H9 (cell line): ENCODE results near the gene OPA3. TPM values are rescaled to one million over a fixed set of nuclear protein-coding genes. Genes with fewer than 3 reads are reported as not detected.

ENCODE experiments used
- DNase-seq: peaks from one replicate; pipeline ENCODE4 v3.0.0-alpha.2; 2017
- H2AFZ ChIP-seq: one replicate; pipeline ENCODE4 v1.6.1; 2013; ENCODE audit warnings: mild to moderate bottlenecking, low read length, control low read depth, moderate library complexity
- H2AK5ac ChIP-seq: 2 replicates; pipeline ENCODE4 v1.6.1; 2013; ENCODE audit warnings: low read length, control low read depth, mixed read lengths; ENCODE audit not compliant: insufficient read length
- H2BK120ac ChIP-seq: one replicate; pipeline ENCODE4 v1.6.1; 2013; ENCODE audit warnings: low read depth, mild to moderate bottlenecking, low read length, control low read depth, inconsistent platforms; ENCODE audit not compliant: poor library complexity, severe bottlenecking
- H2BK12ac ChIP-seq: 2 replicates; pipeline ENCODE4 v1.6.1; 2013; ENCODE audit warnings: low read length, control low read depth, mixed read lengths, low read depth; ENCODE audit not compliant: insufficient read length
- H2BK15ac ChIP-seq: 2 replicates; pipeline ENCODE4 v1.6.1; 2013; ENCODE audit warnings: low read depth, low read length, control low read depth
- H2BK20ac ChIP-seq: one replicate; pipeline ENCODE4 v1.6.1; 2013; ENCODE audit warnings: low read depth, mild to moderate bottlenecking, low read length, control low read depth, inconsistent platforms; ENCODE audit not compliant: poor library complexity, severe bottlenecking
- H2BK5ac ChIP-seq: 2 replicates; pipeline ENCODE4 v1.6.1; 2013; ENCODE audit warnings: low read length, control low read depth, mixed read lengths; ENCODE audit not compliant: insufficient read length
- H3K14ac ChIP-seq: 2 replicates; pipeline ENCODE4 v1.6.1; 2013; ENCODE audit warnings: low read length, control low read depth; ENCODE audit not compliant: insufficient read depth
- H3K18ac ChIP-seq: 2 replicates; pipeline ENCODE4 v1.6.1; 2013; ENCODE audit warnings: low read depth, mild to moderate bottlenecking, mixed read lengths, low read length, control low read depth; ENCODE audit not compliant: insufficient read length
- H3K23ac ChIP-seq: 2 replicates; pipeline ENCODE4 v1.6.1; 2013; ENCODE audit warnings: low read length, control low read depth, mixed read lengths, low read depth; ENCODE audit not compliant: insufficient read length
- H3K23me2 ChIP-seq: 2 replicates; pipeline ENCODE4 v1.6.1; 2013; ENCODE audit warnings: low read depth, mild to moderate bottlenecking, mixed read lengths, low read length, control low read depth; ENCODE audit not compliant: insufficient read length, poor library complexity, severe bottlenecking
- H3K27ac ChIP-seq: 2 replicates; pipeline ENCODE4 v1.5.1; 2013; ENCODE audit warnings: low read length, control low read depth, mixed read lengths, low read depth; ENCODE audit not compliant: insufficient read length
- H3K27me3 ChIP-seq: 2 replicates; pipeline ENCODE4 v1.6.1; 2013; ENCODE audit warnings: low read length, control low read depth, inconsistent platforms; ENCODE audit not compliant: insufficient read depth
- H3K4ac ChIP-seq: 2 replicates; pipeline ENCODE4 v1.6.1; 2013; ENCODE audit warnings: low read depth, mild to moderate bottlenecking, control low read depth, inconsistent platforms, low read length, moderate library complexity
- H3K4me1 ChIP-seq: 2 replicates; pipeline ENCODE4 v1.6.1; 2013; ENCODE audit warnings: low read length, control low read depth, inconsistent platforms; ENCODE audit not compliant: insufficient read depth
- H3K4me2 ChIP-seq: 2 replicates; pipeline ENCODE4 v1.6.1; 2013; ENCODE audit warnings: low read length, control low read depth, mixed read lengths; ENCODE audit not compliant: insufficient read length, insufficient read depth
- H3K56ac ChIP-seq: 2 replicates; pipeline ENCODE4 v1.6.1; 2013; ENCODE audit warnings: low read depth, mild to moderate bottlenecking, mixed read lengths, low read length, control low read depth; ENCODE audit not compliant: insufficient read length
- H3K79me1 ChIP-seq: 2 replicates; pipeline ENCODE4 v1.6.1; 2013; ENCODE audit warnings: low read depth, mild to moderate bottlenecking, moderate library complexity, low read length, control low read depth, inconsistent platforms; ENCODE audit not compliant: insufficient read depth, poor library complexity, severe bottlenecking
- H3K79me2 ChIP-seq: 2 replicates; pipeline ENCODE4 v1.6.1; 2013; ENCODE audit warnings: low read length, control low read depth, inconsistent platforms; ENCODE audit not compliant: insufficient read depth
- H3K9ac ChIP-seq: 2 replicates; pipeline ENCODE4 v1.6.1; 2013; ENCODE audit warnings: low read length, control low read depth, mixed read lengths; ENCODE audit not compliant: insufficient read length; ENCODE audit errors: extremely low read depth
- H3K9me3 ChIP-seq: one replicate; pipeline ENCODE4 v1.6.1; 2013; ENCODE audit warnings: low read depth, low read length, inconsistent platforms; ENCODE audit not compliant: control insufficient read depth
- H3T11ph ChIP-seq: one replicate; pipeline ENCODE4 v1.6.1; 2013; ENCODE audit warnings: mild to moderate bottlenecking, low read length, control low read depth, inconsistent platforms
- H4K20me1 ChIP-seq: one replicate; pipeline ENCODE4 v1.6.1; 2013; ENCODE audit not compliant: control insufficient read depth, insufficient read length, insufficient read depth
- H4K5ac ChIP-seq: 2 replicates; pipeline ENCODE4 v1.6.1; 2013; ENCODE audit warnings: low read depth, mild to moderate bottlenecking, mixed read lengths, low read length, control low read depth; ENCODE audit not compliant: insufficient read length
- H4K8ac ChIP-seq: replicated peaks from 2 replicates; pipeline ENCODE4 v1.6.1; 2013; ENCODE audit warnings: low read length, control low read depth, mixed read lengths, low read depth; ENCODE audit not compliant: insufficient read length
- H4K91ac ChIP-seq: 2 replicates; pipeline ENCODE4 v1.6.1; 2013; ENCODE audit warnings: low read depth, mild to moderate bottlenecking, moderate library complexity, mixed read lengths, low read length, control low read depth; ENCODE audit not compliant: insufficient read length
- H3K27ac Mint-ChIP-seq, 3 experiments: 2 replicates in 2 of 3; 3 replicates in 1 of 3; pipeline ENCODE4 v1.8.0; 2020 to 2021; ENCODE audit warnings: mixed read lengths in 3 of 3, mild to moderate bottlenecking in 1 of 3, moderate library complexity in 1 of 3
- H3K27me3 Mint-ChIP-seq: 2 replicates; pipeline ENCODE4 v1.8.0; 2021; ENCODE audit warnings: low read depth, mild to moderate bottlenecking, moderate library complexity, mixed read lengths
- H3K36me3 Mint-ChIP-seq, 3 experiments: 2 replicates in 2 of 3; 3 replicates in 1 of 3; pipeline ENCODE4 v1.8.0; 2020 to 2021; ENCODE audit warnings: low read depth in 3 of 3, mixed read lengths in 3 of 3; ENCODE audit not compliant: insufficient read depth in 1 of 3
- H3K4me1 Mint-ChIP-seq, 2 experiments: 2 replicates each; pipeline ENCODE4 v1.8.0; 2020; ENCODE audit warnings: mixed read lengths in 2 of 2
- H3K4me3 Mint-ChIP-seq, 2 experiments: 2 replicates in 1 of 2; 3 replicates in 1 of 2; pipeline ENCODE4 v1.8.0; 2020 to 2021; ENCODE audit warnings: mild to moderate bottlenecking in 2 of 2, mixed read lengths in 2 of 2, moderate library complexity in 1 of 2
- H3K9me3 Mint-ChIP-seq, 2 experiments: 2 replicates in 1 of 2; 3 replicates in 1 of 2; pipeline ENCODE4 v1.8.0; 2020; ENCODE audit warnings: mild to moderate bottlenecking in 2 of 2, mixed read lengths in 2 of 2, moderate library complexity in 1 of 2
- CTCF ChIP-seq: fragments of 200-600 bp; sonication (generic); conservative IDR thresholded peaks from 3 replicates; pipeline ENCODE4 v1.8.0; 2021; ENCODE audit warnings: antibody characterized with exemption, mild to moderate bottlenecking
- WGBS: extraction: QIAGEN DNeasy Blood & Tissue Kit; methylation state at CpG from one replicate; pipeline ENCODE4 v1.1.7; 2013; ENCODE audit warnings: missing lambda C conversion rate, low lambda C conversion rate, mixed read lengths; ENCODE audit not compliant: insufficient read length; ENCODE audit errors: extremely low coverage; 5-methylcytosine and 5-hydroxymethylcytosine counted together
- total RNA-seq: library from RNA; stranded (reverse); gene quantifications from 2 replicates; pipeline ENCODE4 v1.2.1, GENCODE V29; 2021

Gene OPA3
- total RNA-seq, 1 experiment from 2014 or later, result 13.0 TPM

- Mint-ChIP-seq H3K9me3 (peaks cover 0 to 6% of the 10 kb centered on the region in 2 experiments; a peak in 2 of 5 replicates), H3K36me3 (peaks cover 0 to 3% (median 0%) of the 10 kb centered on the region in 3 experiments; a peak in 2 of 7 replicates), H3K27ac (no peak overlapping the region), H3K4me1 (peaks cover 22 to 56% of the 10 kb centered on the region in 2 experiments), H3K4me3 (no peak overlapping the region), H3K27me3 (peaks cover 76% of the 10 kb centered on the region)
- no peak for TF ChIP-seq CTCF
- Histone ChIP-seq H3K9ac (no peak overlapping the region), H2AFZ (no peak overlapping the region), H3K23me2 (no peaks in the 10 kb centered on the region), H2BK5ac (no peak overlapping the region), H3K79me1 (no peaks in the 10 kb centered on the region), H2BK12ac (no peak overlapping the region), H3K9me3 (no peaks in the 10 kb centered on the region), H3K18ac (no peak overlapping the region), H3K27me3 (peaks cover 29% of the 10 kb centered on the region), H4K91ac (no peak overlapping the region), H3T11ph (no peak overlapping the region), H2BK15ac (no peak overlapping the region), H3K4me2 (no peak overlapping the region), H3K4me1 (no peaks in the 10 kb centered on the region), H4K20me1 (no peaks in the 10 kb centered on the region), H3K23ac (no peak overlapping the region), H2BK120ac (no peak overlapping the region), H3K79me2 (no peaks in the 10 kb centered on the region), H2BK20ac (no peak overlapping the region), H4K8ac (no peak overlapping the region), H4K5ac (no peak overlapping the region), H3K4ac (no peak overlapping the region), H3K27ac (no peak overlapping the region), H3K56ac (no peak overlapping the region), H2AK5ac (no peak overlapping the region), H3K14ac (no peak overlapping the region)
- DNase-seq, result no peak
- WGBS, result no CpG with 5 or more reads among the region's 6 CpGs
These were observed 11.2 kb upstream of the OPA3 start for GRCh38 chr19:45595814-45596213.
